K562 (cell line): Measurements from ENCODE around the gene AP1G1. TPM values are rescaled to one million over a fixed set of nuclear protein-coding genes. Genes with fewer than 3 reads are reported as not detected.

Source experiments
- ATAC-seq: fragments of 200-7000 bp; cut with Tn5 transposase; 3 replicates; pipeline ENCODE4 v1.9.1; 2020; ENCODE audit warnings: moderate library complexity
- BruUV-seq: library from RNA; stranded (reverse); fragments of 400-500 nt; replicated peaks from 2 replicates; lab custom pipeline; 2021; lab: Mats Ljungman, UMichigan
- CTCF ChIA-PET: fragments of 300-600 bp; formaldehyde crosslinking; extraction: SDS; loops from one replicate; lab custom pipeline; 2021; ENCODE audit warnings: low intra/inter-chr PET ratio; lab: Yijun Ruan, JAX
- POLR2A ChIA-PET: fragments of 300-600, 350-650 bp; sonication (Branson Sonifier 250); formaldehyde crosslinking; extraction: SDS; loops from one replicate; lab custom pipeline; 2021; ENCODE audit warnings: antibody characterized with exemption, inconsistent platforms; lab: Yijun Ruan, JAX
- DNase-seq, 4 experiments: peaks; one replicate each; pipeline versions ENCODE4 v3.0.0 to v3.0.0-alpha.2; 2011 to 2018; ENCODE audit warnings: low spot score in 3 of 4, mixed read lengths in 3 of 4; ENCODE audit errors: extremely low read depth in 1 of 4
- FAIRE-seq: peaks from 2 replicates; lab custom pipeline; 2011; peaks lifted over from hg19 to GRCh38; lab: Jason Lieb, UNC
- H2AFZ ChIP-seq: 2 replicates; pipeline ENCODE4 v1.6.0; 2011; ENCODE audit warnings: low read depth, low read length, control low read depth, inconsistent platforms
- H3K27ac ChIP-seq: fragments of 200-600 bp; 3 replicates; pipeline ENCODE4 v1.8.0; 2011; ENCODE audit warnings: low read depth, mild to moderate bottlenecking, control low read depth, inconsistent platforms, low read length, moderate library complexity, mixed read lengths; ENCODE audit errors: extremely low read depth
- H3K27me3 ChIP-seq, 2 experiments: fragments of 300-600 bp in 1 of 2; 2 replicates in 1 of 2; 3 replicates in 1 of 2; pipeline versions ENCODE4 v1.6.0 to v1.8.0; 2011; ENCODE audit warnings: inconsistent platforms in 2 of 2, low read length in 2 of 2, mild to moderate bottlenecking in 1 of 2, mixed read lengths in 1 of 2, moderate library complexity in 1 of 2; ENCODE audit not compliant: control insufficient read depth in 2 of 2, insufficient read depth in 2 of 2
- H3K36me3 ChIP-seq: fragments of 300-600 bp; 3 replicates; pipeline ENCODE4 v1.8.0; 2011; ENCODE audit warnings: mild to moderate bottlenecking, low read length, inconsistent platforms; ENCODE audit not compliant: control insufficient read depth, insufficient read depth
- H3K4me1 ChIP-seq, 2 experiments: fragments of 200-600 bp in 1 of 2; replicated peaks in 1 of 2; 2 replicates in 1 of 2; 3 replicates in 1 of 2; pipeline versions ENCODE4 v1.5.1 to v1.8.0; 2011; ENCODE audit warnings: inconsistent platforms in 2 of 2, low read length in 2 of 2, mild to moderate bottlenecking in 1 of 2, mixed read lengths in 1 of 2, moderate library complexity in 1 of 2; ENCODE audit not compliant: control insufficient read depth in 2 of 2, insufficient read depth in 2 of 2
- H3K4me2 ChIP-seq: 2 replicates; pipeline ENCODE4 v1.6.1; 2011; ENCODE audit warnings: low read length, control low read depth, inconsistent platforms, mixed read lengths; ENCODE audit not compliant: insufficient read depth
- H3K4me3 ChIP-seq: fragments of 200-600 bp; sonication (generic), shearing (Covaris generic); 2 replicates; pipeline ENCODE4 v1.5.1; 2016; ENCODE audit warnings: control low read depth, inconsistent platforms
- H3K79me2 ChIP-seq: fragments of 200-600 bp; 3 replicates; pipeline ENCODE4 v1.8.0; 2011; ENCODE audit warnings: low read length, inconsistent platforms; ENCODE audit not compliant: control insufficient read depth, insufficient read depth
- H3K9ac ChIP-seq, 2 experiments: 2 replicates each; pipeline versions ENCODE4 v1.6.0 to v1.6.1; 2011; ENCODE audit warnings: low read depth in 2 of 2, low read length in 2 of 2, control low read depth in 1 of 2, inconsistent platforms in 1 of 2, mild to moderate bottlenecking in 1 of 2, mixed read lengths in 1 of 2; ENCODE audit not compliant: insufficient read depth in 1 of 2
- H3K9me1 ChIP-seq: one replicate; pipeline ENCODE4 v1.6.0; 2011; ENCODE audit warnings: inconsistent platforms, mild to moderate bottlenecking, low read length, moderate library complexity; ENCODE audit not compliant: control insufficient read depth, insufficient read depth
- H3K9me3 ChIP-seq: replicated peaks from 2 replicates; pipeline ENCODE4 v1.5.1; 2011; ENCODE audit warnings: low read depth, low read length, inconsistent platforms; ENCODE audit not compliant: control insufficient read depth, insufficient read depth
- H4K20me1 ChIP-seq: replicated peaks from 2 replicates; pipeline ENCODE4 v1.6.1; 2011; ENCODE audit warnings: low read length, inconsistent platforms, mixed read lengths; ENCODE audit not compliant: control insufficient read depth, insufficient read depth
- ELK3 ChIP-seq: fragments of 450-650 bp; formaldehyde crosslinking; IDR thresholded peaks from 2 replicates; pipeline ENCODE4 v1.4.0; 2020; ENCODE audit warnings: mild to moderate bottlenecking
- KLF16 ChIP-seq: IDR thresholded peaks from 2 replicates; pipeline ENCODE4 v1.6.1; 2016; ENCODE audit warnings: antibody characterized with exemption
- MBD2 ChIP-seq: sonication (generic); IDR thresholded peaks from 2 replicates; pipeline ENCODE4 v1.6.1; 2016; ENCODE audit warnings: low read depth, borderline replicate concordance
- MTA1 ChIP-seq: fragments of 450-650 bp; IDR thresholded peaks from 2 replicates; pipeline ENCODE4 v1.6.1; 2017; ENCODE audit warnings: borderline replicate concordance
- POLR2B ChIP-seq: fragments of 450-650 bp; IDR thresholded peaks from 2 replicates; pipeline ENCODE4 v1.6.1; 2018; ENCODE audit warnings: low read depth; ENCODE audit not compliant: partially characterized antibody
- SMAD4 ChIP-seq: fragments of 250-450 bp; sonication (Bioruptor Pico); conservative IDR thresholded peaks from 2 replicates; pipeline ENCODE4 v1.8.0; 2021; ENCODE audit warnings: inconsistent platforms, mild to moderate bottlenecking, moderate library complexity
- SOX6 ChIP-seq: fragments of 450-650 bp; IDR thresholded peaks from 2 replicates; pipeline ENCODE4 v1.6.1; 2014; ENCODE audit warnings: mild to moderate bottlenecking
- THRA ChIP-seq: fragments of 450-650 bp; IDR thresholded peaks from 2 replicates; pipeline ENCODE4 v1.6.1; 2017; ENCODE audit warnings: mild to moderate bottlenecking, moderate library complexity
- ZFP1 ChIP-seq: fragments of 450-650 bp; formaldehyde crosslinking; IDR thresholded peaks from 2 replicates; pipeline ENCODE4 v1.4.0; 2020; ENCODE audit warnings: mild to moderate bottlenecking, mixed read lengths
- ZNF274 ChIP-seq: IDR thresholded peaks from 2 replicates; pipeline ENCODE4 v1.6.1; 2011; ENCODE audit warnings: low read depth, mild to moderate bottlenecking, low read length, moderate library complexity, borderline replicate concordance
- ZNF280B ChIP-seq: fragments of 250-450 bp; sonication (Bioruptor Pico); IDR thresholded peaks from 2 replicates; pipeline ENCODE4 v1.5.1; 2021; ENCODE audit warnings: mild to moderate bottlenecking
- ZNF780A ChIP-seq: fragments of 250-450 bp; sonication (Bioruptor Pico); IDR thresholded peaks from 2 replicates; pipeline ENCODE4 v1.5.0; 2021; ENCODE audit warnings: mild to moderate bottlenecking
- ZNF830 ChIP-seq: fragments of 250-450 bp; sonication (Bioruptor Pico); IDR thresholded peaks from 2 replicates; pipeline ENCODE4 v1.5.0; 2021; ENCODE audit warnings: mild to moderate bottlenecking
- WGBS: fragments of 100-300 bp; shearing (Covaris generic); methylation state at CpG from one replicate; pipeline ENCODE4 v1.1.6; 2016; ENCODE audit warnings: low coverage, mixed read lengths; ENCODE audit not compliant: insufficient coverage; ENCODE audit errors: missing lambda C conversion rate; 5-methylcytosine and 5-hydroxymethylcytosine counted together
- in situ Hi-C: fragments of 300-500 bp; cut with MboI; formaldehyde crosslinking; loops from 4 replicates; pipeline ENCODE4 v1.15.0; 2018; ENCODE audit warnings: inconsistent platforms, mixed read lengths
- intact Hi-C: fragments of 100-400 bp; cut with micrococcal nuclease; formaldehyde crosslinking; loops from 2 replicates; pipeline ENCODE4 v1.14.2; 2022
- polyA plus RNA-seq, 8 experiments: library from polyadenylated mRNA; depleted of rRNA in 4 of 8; stranded (reverse) in 5 of 8; unstranded in 3 of 8; fragments of >200 nt; fragmentation: Nextera tagmentation in 2 of 8; fragmentation: Illumina TruSeq in 1 of 8; extraction: Ambion mirVana in 2 of 8; extraction: Trizol in 1 of 8; gene quantifications; 2 replicates each; pipeline versions ENCODE4 v1.2.1 to v1.2.3, GENCODE V29; 2011 to 2014; ENCODE audit warnings: inconsistent platforms in 1 of 8, missing spikeins in 1 of 8
- total RNA-seq, 7 experiments: library from RNA; depleted of rRNA in 6 of 7; stranded (reverse); fragments of >200 nt in 6 of 7; fragmentation: Illumina TruSeq in 2 of 7; extraction: Trizol in 2 of 7; gene quantifications; 2 replicates each; pipeline versions ENCODE4 v1.2.1 to v1.2.3, GENCODE V29; 2011 to 2021; ENCODE audit warnings: low replicate concordance in 1 of 7
- TF ChIP-seq, protein P1 (sequence below): fragments of 250-450 bp; sonication (Bioruptor Pico); IDR thresholded peaks from 2 replicates; pipeline ENCODE4 v1.4.0; 2020

AP1G1 gene
- total and polyA plus RNA-seq, 9 of the 15 experiments (the other 6 are each of a cell fraction or from before 2014, with no cell fraction given): 7.0 to 59.2 (median 42.0) TPM

DNA sequence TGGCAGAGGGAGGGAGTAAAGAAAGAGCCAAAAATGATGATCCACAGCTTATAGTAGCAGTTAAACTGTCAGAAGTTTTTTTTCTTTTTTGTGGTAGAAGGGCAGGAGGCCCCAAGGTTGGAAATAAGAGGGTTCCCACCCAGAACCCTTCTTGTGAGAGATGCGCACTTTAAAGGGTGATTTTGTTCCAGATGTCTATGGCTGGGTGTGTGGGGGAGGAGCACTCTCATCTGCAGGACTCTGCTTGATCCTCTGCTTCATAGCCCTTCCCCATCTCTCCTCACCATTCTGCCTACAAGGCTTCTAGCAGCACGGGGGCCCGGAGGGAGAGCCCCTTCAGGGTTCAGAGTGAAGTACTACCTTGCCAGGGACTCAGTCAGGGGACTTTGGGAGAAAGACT is 43.5 kb upstream of the AP1G1 start (continued):
- TF ChIP-seq, protein P1, sequence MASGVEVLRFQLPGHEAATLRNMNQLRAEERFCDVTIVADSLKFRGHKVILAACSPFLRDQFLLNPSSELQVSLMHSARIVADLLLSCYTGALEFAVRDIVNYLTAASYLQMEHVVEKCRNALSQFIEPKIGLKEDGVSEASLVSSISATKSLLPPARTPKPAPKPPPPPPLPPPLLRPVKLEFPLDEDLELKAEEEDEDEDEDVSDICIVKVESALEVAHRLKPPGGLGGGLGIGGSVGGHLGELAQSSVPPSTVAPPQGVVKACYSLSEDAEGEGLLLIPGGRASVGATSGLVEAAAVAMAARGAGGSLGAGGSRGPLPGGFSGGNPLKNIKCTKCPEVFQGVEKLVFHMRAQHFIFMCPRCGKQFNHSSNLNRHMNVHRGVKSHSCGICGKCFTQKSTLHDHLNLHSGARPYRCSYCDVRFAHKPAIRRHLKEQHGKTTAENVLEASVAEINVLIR (CRISPR knock-in tag): no peak
- TF ChIP-seq ELK3 (CRISPR knock-in tag): no peak
- TF ChIP-seq ZFP1: no peak
- no peak for TF ChIP-seq ZNF830 (CRISPR knock-in tag)
- TF ChIP-seq KLF16: no peak
- TF ChIP-seq ZNF780A: no peak
- no peak for TF ChIP-seq ZNF280B (CRISPR knock-in tag)

- 94% methylated on average over 8 of the region's 8 CpGs for WGBS
- Histone ChIP-seq H3K79me2 (peaks cover 14% of the 10 kb centered on the region), H3K9ac (no peak overlapping the region), H3K9me3 (no peaks in the 10 kb centered on the region), H3K9me1 (peaks cover 3% of the 10 kb centered on the region), H3K27me3 (no peaks in the 10 kb centered on the region), H4K20me1 (peaks cover 4% of the 10 kb centered on the region), H3K36me3 (peaks cover 63% of the 10 kb centered on the region), H3K27ac (no peak overlapping the region), H2AFZ (no peak overlapping the region), H3K4me1 (no peaks in the 10 kb centered on the region; a peak in 1 of 5 replicates), H3K4me2 (no peak overlapping the region), H3K4me3 (no peak overlapping the region)
- ChIA-PET CTCF (no interaction called here), POLR2A (interaction anchor here (0.7 to 2.2 kb wide), 3 partner anchors 10 to 171 kb away, joined by 3 to 18 read pairs (median 3); no protein-coding TSS in a partner anchor)
- DNase-seq (no peak), FAIRE-seq (no peak), ATAC-seq (no peak)
- in situ Hi-C loops: no loop called here
- intact Hi-C loops: no loop called here
- no TSS peak for BruUV-seq
- TF ChIP-seq POLR2B: no peak
- no peak for TF ChIP-seq THRA
- no peak for TF ChIP-seq MBD2
- no peak for TF ChIP-seq MTA1
- TF ChIP-seq ZNF274: no peak
- no peak for TF ChIP-seq SOX6
- TF ChIP-seq SMAD4: no peak
Measured at GRCh38 chr16:71851746-71852145, 43.1 kb upstream of the AP1G1 start.
